Vagina (tissue), 2 donors: ENCODE data around the gene CIDEA. TPM values are rescaled to one million over a fixed set of nuclear protein-coding genes. Genes with fewer than 3 reads are reported as not detected.
A peak's percentile ranks its signal among the peaks of the same experiment; 100 is the strongest.
"Not testable (repeated sequence)": the region's sequence is repeated elsewhere in the genome, so short reads cannot be mapped to it uniquely, and the experiment has no call there.

Experiments used
- DNase-seq, 2 donors: peaks; one replicate each; pipeline ENCODE4 v3.0.0-alpha.2; 2017; ENCODE audit errors: extremely low spot score in 2 of 2
- H3K27ac ChIP-seq: fragments of 200-600 bp; sonication (generic); one replicate; pipeline ENCODE4 v1.5.1; 2019
- H3K27me3 ChIP-seq: fragments of 200-600 bp; sonication (generic); one replicate; pipeline ENCODE4 v1.5.1; 2019
- H3K36me3 ChIP-seq, 2 donors: fragments of 200-600 bp; sonication (generic); one replicate each; pipeline ENCODE4 v1.5.1; 2017 to 2019
- H3K4me1 ChIP-seq: fragments of 200-600 bp; sonication (generic); one replicate; pipeline ENCODE4 v1.5.1; 2019
- H3K4me3 ChIP-seq, 2 donors: fragments of 200-600 bp; sonication (generic); 1 replicate in 1 of 2; 2 replicates in 1 of 2; pipeline ENCODE4 v1.5.1; 2016 to 2019
- H3K9me3 ChIP-seq: fragments of 200-600 bp; sonication (generic); one replicate; pipeline ENCODE4 v1.5.1; 2019
- CTCF ChIP-seq, 3 experiments: fragments of 450-650 bp in 2 of 3; fragments of 200-600 bp in 1 of 3; sonication (generic) in 1 of 3; IDR thresholded peaks; one replicate each; pipeline ENCODE4 v1.5.1; 2017 to 2019; ENCODE audit warnings: antibody characterized with exemption in 3 of 3, mild to moderate bottlenecking in 2 of 3, moderate library complexity in 2 of 3
- POLR2A ChIP-seq, 2 donors: fragments of 450-650 bp; IDR thresholded peaks; one replicate each; pipeline ENCODE4 v1.6.1; 2017; ENCODE audit warnings: antibody characterized with exemption in 2 of 2, mild to moderate bottlenecking in 2 of 2, moderate library complexity in 2 of 2
- POLR2AphosphoS5 ChIP-seq, 2 donors: sonication (generic); formaldehyde crosslinking; IDR thresholded peaks; one replicate each; pipeline ENCODE4 v1.9.0; 2017; ENCODE audit warnings: antibody characterized with exemption in 2 of 2, mild to moderate bottlenecking in 2 of 2, low read depth in 1 of 2; ENCODE audit not compliant: insufficient read depth in 1 of 2
- intact Hi-C: fragments of 100-400 bp; cut with DNase I; formaldehyde crosslinking; loops from one replicate; pipeline ENCODE4 v1.15.1; 2023
- total RNA-seq: library from RNA; depleted of rRNA; stranded (reverse); fragments of >200 nt; gene quantifications from one replicate; pipeline ENCODE4 v1.2.3, GENCODE V29; 2016

CIDEA gene
- total RNA-seq = 2.7 TPM

- H3K9me3 ChIP-seq = no peaks in the 10 kb centered on the region
- H3K27me3 ChIP-seq = peaks cover 7% of the 10 kb centered on the region
- peaks cover 24% of the 10 kb centered on the region for H3K4me1 ChIP-seq
- H3K4me3 ChIP-seq = peak within 1 kb of the TSS; percentile 38 to 42
- no peak for TF ChIP-seq POLR2AphosphoS5 (IDR thresholded peaks at IDR 0.05; ENCODE audit: insufficient read depth in 1 of 2, low read depth in 1 of 2)
- TF ChIP-seq CTCF (IDR thresholded peaks at IDR 0.05) = no peak
- no peak for TF ChIP-seq POLR2A (IDR thresholded peaks at IDR 0.05)
- no peaks in the 10 kb centered on the region for H3K36me3 ChIP-seq
- H3K27ac ChIP-seq = no peak within 1 kb of the TSS
- no peak for DNase-seq
- intact Hi-C loops = no loop called here
Observed at GRCh38 chr18:12254136-12254819, at the start of gene CIDEA. Gene CIDEA, plus strand, starts transcription at chr18:12254361. Its CDS starts 23 bp downstream, at chr18:12254384.

- H3K4me1 ChIP-seq, intact Hi-C loops, H3K4me3 ChIP-seq, H3K27ac ChIP-seq, H3K36me3 ChIP-seq, H3K9me3 ChIP-seq, H3K27me3 ChIP-seq, DNase-seq: not testable (repeated sequence)
Observed at GRCh38 chr18:12208296-12209153, 45.6 kb upstream of the CIDEA start.

GRCh38 chr18:12212308-12212707, 41.9 kb upstream of the CIDEA start:
- DNase-seq, H3K27ac ChIP-seq, intact Hi-C loops, H3K9me3 ChIP-seq, H3K36me3 ChIP-seq, H3K4me3 ChIP-seq, H3K4me1 ChIP-seq, H3K27me3 ChIP-seq: not testable (repeated sequence)

GRCh38 chr18:12214296-12215005, 39.7 kb upstream of the CIDEA start:
- intact Hi-C loops, H3K27me3 ChIP-seq, H3K36me3 ChIP-seq: not testable (repeated sequence)

GRCh38 chr18:12216471-12216870, 37.7 kb upstream of the CIDEA start:
- H3K4me1 ChIP-seq, H3K36me3 ChIP-seq, H3K9me3 ChIP-seq, H3K27me3 ChIP-seq, H3K27ac ChIP-seq, intact Hi-C loops, H3K4me3 ChIP-seq, DNase-seq: not testable (repeated sequence)

More at GRCh38 chr18:12214296-12215005, 39.7 kb upstream of the CIDEA start:
- DNase-seq, H3K4me3 ChIP-seq, H3K27ac ChIP-seq, H3K4me1 ChIP-seq, H3K9me3 ChIP-seq: not testable (repeated sequence)

GRCh38 chr18:12218603-12219002, 35.6 kb upstream of the CIDEA start:
- H3K4me1 ChIP-seq, DNase-seq, intact Hi-C loops, H3K4me3 ChIP-seq, H3K9me3 ChIP-seq, H3K27ac ChIP-seq, H3K27me3 ChIP-seq, H3K36me3 ChIP-seq: not testable (repeated sequence)

- intact Hi-C loops, H3K27me3 ChIP-seq, H3K9me3 ChIP-seq, DNase-seq, H3K36me3 ChIP-seq, H3K4me1 ChIP-seq, H3K4me3 ChIP-seq, H3K27ac ChIP-seq: not testable (repeated sequence)
Observed at GRCh38 chr18:12222041-12222440, 32.1 kb upstream of the CIDEA start.

- H3K4me1 ChIP-seq, H3K27ac ChIP-seq, DNase-seq, H3K27me3 ChIP-seq, intact Hi-C loops, H3K9me3 ChIP-seq, H3K36me3 ChIP-seq, H3K4me3 ChIP-seq: not testable (repeated sequence)
Observed at GRCh38 chr18:12223326-12223725, 30.8 kb upstream of the CIDEA start.

GRCh38 chr18:12226807-12227206, 27.4 kb upstream of the CIDEA start:
- DNase-seq, intact Hi-C loops, H3K27me3 ChIP-seq, H3K36me3 ChIP-seq, H3K27ac ChIP-seq, H3K9me3 ChIP-seq, H3K4me3 ChIP-seq, H3K4me1 ChIP-seq: not testable (repeated sequence)

GRCh38 chr18:12227399-12228186, 26.6 kb upstream of the CIDEA start:
- H3K27ac ChIP-seq, H3K4me1 ChIP-seq, intact Hi-C loops, H3K9me3 ChIP-seq, DNase-seq, H3K4me3 ChIP-seq, H3K27me3 ChIP-seq, H3K36me3 ChIP-seq: not testable (repeated sequence)

GRCh38 chr18:12228308-12228707, 25.9 kb upstream of the CIDEA start:
- H3K9me3 ChIP-seq, DNase-seq, H3K4me3 ChIP-seq, H3K4me1 ChIP-seq, H3K27me3 ChIP-seq, H3K36me3 ChIP-seq, intact Hi-C loops, H3K27ac ChIP-seq: not testable (repeated sequence)
